Measurements from ENCODE around the gene TRAF7. TPM values are rescaled to one million over a fixed set of nuclear protein-coding genes. Genes with fewer than 3 reads are reported as not detected.

Gene TRAF7
- total and polyA plus RNA-seq, 2 donors (not counting 1 experiment from before 2014, with no cell fraction given), result 46.1 to 50.9 TPM

- Mint-ChIP-seq H3K27ac (no peak overlapping the region), H3K27me3 (no peaks in the 10 kb centered on the region), H3K4me3 (no peak overlapping the region), H3K9me3 (ENCODE audit: insufficient read depth) (no peaks in the 10 kb centered on the region), H3K4me1 (no peaks in the 10 kb centered on the region)
- Histone ChIP-seq H3K4me1 (ENCODE audit: control insufficient read depth in 2 of 2, insufficient read depth in 2 of 2, low read length in 2 of 2) (no peaks in the 10 kb centered on the region), H3K4me3 (ENCODE audit: control extremely low read depth in 1 of 5, extremely low read depth in 1 of 5, insufficient read depth in 1 of 5, low read depth in 2 of 5, low read length in 4 of 5) (no peak overlapping the region), H3K27ac (ENCODE audit: low read length in 2 of 2) (no peak overlapping the region), H3K9me3 (ENCODE audit: control extremely low read depth in 1 of 3, control insufficient read depth in 2 of 3, insufficient read depth in 1 of 3, low read length in 2 of 3) (no peaks in the 10 kb centered on the region), H3K4me2 (replicated peaks; ENCODE audit: low read depth, low read length, poor library complexity, severe bottlenecking) (no peak overlapping the region), H3K79me2 (ENCODE audit: control insufficient read depth, insufficient read depth, low read length) (peaks cover 8% of the 10 kb centered on the region), H3K36me3 (replicated peaks in 1 of 2; ENCODE audit: control extremely low read depth in 1 of 2, control insufficient read depth in 1 of 2, extremely low read depth in 1 of 2, insufficient read depth in 2 of 2, low read length in 1 of 2) (peaks cover 0 to 28% of the 10 kb centered on the region in 2 experiments), H3K9ac (ENCODE audit: low read length) (no peak overlapping the region), H3K27me3 (replicated peaks in 1 of 4; ENCODE audit: control extremely low read depth in 1 of 4, control insufficient read depth in 3 of 4, insufficient read depth in 4 of 4, low read length in 3 of 4) (no peaks in the 10 kb centered on the region), H4K20me1 (ENCODE audit: control insufficient read depth, insufficient read depth, low read length, poor library complexity, severe bottlenecking) (no peaks in the 10 kb centered on the region), H2AFZ (ENCODE audit: insufficient read depth, low read depth, low read length, poor library complexity, severe bottlenecking) (no peak overlapping the region)
- intact Hi-C loops (cut with micrococcal nuclease), result no loop called here
- ChIA-PET CTCF (no interaction called here), POLR2A (no interaction called here)
- 97% methylated on average over 21 of the region's 21 CpGs for WGBS (ENCODE audit: insufficient coverage)
- ATAC-seq (ENCODE audit: low read depth) (no peak), DNase-seq (no peak)
- no peak for TF ChIP-seq CTCF (IDR thresholded peaks at IDR 0.05)
- TF ChIP-seq EZH2 (IDR thresholded peaks at IDR 0.05; ENCODE audit: borderline replicate concordance, insufficient read depth, low read depth, low read length, poor library complexity, severe bottlenecking), result no peak
These were observed 19.0 kb downstream of the TRAF7 start for GRCh38 chr16:2174396-2175131.

GRCh38 chr16:2175454-2175853, 19.9 kb downstream of the TRAF7 start:
- ATAC-seq (ENCODE audit: low read depth), result no peak

More at GRCh38 chr16:2175454-2175853, 19.9 kb downstream of the TRAF7 start:
- DNase-seq, result no peak
- Mint-ChIP-seq H3K4me3 (no peak overlapping the region), H3K4me1 (no peaks in the 10 kb centered on the region), H3K27ac (no peak overlapping the region), H3K9me3 (ENCODE audit: insufficient read depth) (no peaks in the 10 kb centered on the region), H3K27me3 (no peaks in the 10 kb centered on the region)
- intact Hi-C loops (cut with micrococcal nuclease), result no loop called here
- no peaks in the 10 kb centered on the region for H3K9me3 ChIP-seq (ENCODE audit: control extremely low read depth in 1 of 3, control insufficient read depth in 2 of 3, insufficient read depth in 1 of 3, low read length in 2 of 3)
- no peaks in the 10 kb centered on the region for H4K20me1 ChIP-seq (ENCODE audit: control insufficient read depth, insufficient read depth, low read length, poor library complexity, severe bottlenecking)
- 98% methylated on average over 10 of the region's 10 CpGs for WGBS (ENCODE audit: insufficient coverage)
- H3K4me1 ChIP-seq (ENCODE audit: control insufficient read depth in 2 of 2, insufficient read depth in 2 of 2, low read length in 2 of 2), result no peaks in the 10 kb centered on the region
- POLR2A ChIA-PET, result interaction anchor here (0.6 kb wide), 1 partner anchor 30 kb away, joined by 6 read pairs; the partner anchor contains the start of gene MLST8
- H3K27ac ChIP-seq (ENCODE audit: low read length in 2 of 2), result no peak overlapping the region
- peaks cover 6% of the 10 kb centered on the region for H3K79me2 ChIP-seq (ENCODE audit: control insufficient read depth, insufficient read depth, low read length)
- no peak overlapping the region for H3K4me3 ChIP-seq (ENCODE audit: control extremely low read depth in 1 of 5, extremely low read depth in 1 of 5, insufficient read depth in 1 of 5, low read depth in 2 of 5, low read length in 4 of 5)
- H3K36me3 ChIP-seq (replicated peaks in 1 of 2; ENCODE audit: control extremely low read depth in 1 of 2, control insufficient read depth in 1 of 2, extremely low read depth in 1 of 2, insufficient read depth in 2 of 2, low read length in 1 of 2), result peaks cover 0 to 28% of the 10 kb centered on the region in 2 experiments
- CTCF ChIA-PET, result no interaction called here
- no peak overlapping the region for H3K4me2 ChIP-seq (replicated peaks; ENCODE audit: low read depth, low read length, poor library complexity, severe bottlenecking)
- TF ChIP-seq CTCF (IDR thresholded peaks at IDR 0.05) (no peak), EZH2 (IDR thresholded peaks at IDR 0.05; ENCODE audit: borderline replicate concordance, insufficient read depth, low read depth, low read length, poor library complexity, severe bottlenecking) (no peak)
- H3K27me3 ChIP-seq (replicated peaks in 1 of 4; ENCODE audit: control extremely low read depth in 1 of 4, control insufficient read depth in 3 of 4, insufficient read depth in 4 of 4, low read length in 3 of 4), result no peaks in the 10 kb centered on the region
- no peak overlapping the region for H2AFZ ChIP-seq (ENCODE audit: insufficient read depth, low read depth, low read length, poor library complexity, severe bottlenecking)
- no peak overlapping the region for H3K9ac ChIP-seq (ENCODE audit: low read length)
